LNCaP clone FGC (cell line): ENCODE data around the gene HLCS.
"Not testable (repeated sequence)": the region's sequence is repeated elsewhere in the genome, so short reads cannot be mapped to it uniquely, and the experiment has no call there.

Source experiments
- DNase-seq: peaks from one replicate; pipeline ENCODE4 v3.0.0-alpha.2; 2011; ENCODE audit warnings: low read depth
- H3K4me3 ChIP-seq: 2 replicates; pipeline ENCODE4 v1.5.1; 2011; ENCODE audit warnings: mild to moderate bottlenecking, low read depth, low read length, control low read depth
- CTCF ChIP-seq: IDR thresholded peaks from 2 replicates; pipeline ENCODE4 v1.5.1; 2012; ENCODE audit warnings: mild to moderate bottlenecking; ENCODE audit not compliant: control insufficient read depth, insufficient read depth; ENCODE audit errors: extremely low read depth

The HLCS gene

GRCh38 chr21:36960676-36961284, 5.7 kb downstream of the HLCS start:
- no peak for TF ChIP-seq CTCF
- no peak overlapping the region for H3K4me3 ChIP-seq
- DNase-seq = no peak

- DNase-seq = no peak
- no peak for TF ChIP-seq CTCF
- no peak overlapping the region for H3K4me3 ChIP-seq
These were observed 7.2 kb downstream of the HLCS start for GRCh38 chr21:36959020-36959835.

- H3K4me3 ChIP-seq = no peak overlapping the region
- no peak for TF ChIP-seq CTCF
- DNase-seq = no peak
These were observed 10.7 kb downstream of the HLCS start for GRCh38 chr21:36955783-36956182.

DNA sequence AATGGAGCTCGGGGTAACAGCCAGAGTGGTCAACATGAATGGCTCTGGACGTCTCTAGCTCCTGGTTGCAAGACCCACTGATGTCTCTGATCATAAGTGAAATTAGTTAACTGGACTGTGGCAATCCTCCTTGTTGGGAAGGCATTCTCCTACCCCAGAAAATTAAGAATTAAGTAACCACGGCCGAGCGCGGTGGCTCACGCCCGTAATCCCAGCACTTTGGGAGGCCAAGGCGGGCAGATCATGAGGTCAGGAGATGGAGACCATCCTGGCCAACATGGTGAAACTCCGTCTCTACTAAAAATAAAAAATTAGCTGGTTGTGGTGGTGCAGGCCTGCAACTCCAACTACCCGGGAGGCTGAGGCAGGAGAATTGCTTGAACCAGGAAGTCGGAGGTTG, 14.1 kb downstream of the HLCS start:
- not testable (repeated sequence) for DNase-seq, H3K4me3 ChIP-seq

DNA sequence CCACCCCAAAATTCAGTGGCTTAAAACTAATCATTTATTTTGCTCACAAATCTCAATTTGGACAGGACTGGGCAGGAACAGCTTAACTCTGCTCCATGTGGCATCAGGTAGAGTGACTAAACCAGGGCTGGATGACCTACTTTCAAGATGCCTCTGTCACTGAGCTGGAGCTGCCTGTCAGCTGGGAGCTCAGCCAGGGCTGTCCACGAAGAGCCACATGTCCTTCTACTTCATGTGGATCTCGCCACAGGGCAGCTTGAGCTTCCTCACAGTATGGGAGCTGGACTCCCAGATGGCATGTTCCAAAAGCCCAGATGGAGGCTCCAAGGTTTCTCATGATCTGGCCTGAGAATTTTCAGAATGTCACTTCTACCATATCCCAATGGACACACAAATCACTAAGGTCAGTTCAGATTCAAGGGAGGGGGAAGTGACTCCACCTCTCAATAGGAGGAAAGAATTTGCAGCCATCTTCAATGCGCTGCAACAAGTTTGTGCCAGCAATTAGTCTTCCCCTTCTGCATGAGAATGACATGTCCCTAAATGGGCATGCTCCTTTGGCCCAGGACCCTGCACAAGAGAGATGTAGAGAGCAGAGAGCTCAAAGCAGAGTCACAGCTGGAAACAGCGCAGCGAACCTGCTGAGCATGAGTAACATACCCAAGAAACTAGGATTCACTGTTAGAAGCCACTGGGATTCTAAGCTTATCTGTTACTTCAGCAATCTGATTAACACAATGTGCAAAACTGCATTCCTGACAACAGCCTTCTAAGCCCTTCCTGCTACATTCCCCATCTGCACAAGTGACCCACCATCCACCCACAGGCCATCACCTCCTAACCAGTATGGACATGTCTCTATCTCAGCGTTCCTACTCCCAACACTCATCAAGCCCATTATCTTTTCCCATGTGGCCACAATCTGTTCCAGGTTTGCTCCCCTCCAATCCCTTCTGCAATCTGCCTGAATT, 17.0 kb downstream of the HLCS start:
- H3K4me3 ChIP-seq = no peak overlapping the region
- TF ChIP-seq CTCF = no peak
- no peak for DNase-seq

GRCh38 chr21:36948686-36949085, 17.8 kb downstream of the HLCS start:
- no peak overlapping the region for H3K4me3 ChIP-seq
- no peak for DNase-seq
- TF ChIP-seq CTCF = no peak

DNA sequence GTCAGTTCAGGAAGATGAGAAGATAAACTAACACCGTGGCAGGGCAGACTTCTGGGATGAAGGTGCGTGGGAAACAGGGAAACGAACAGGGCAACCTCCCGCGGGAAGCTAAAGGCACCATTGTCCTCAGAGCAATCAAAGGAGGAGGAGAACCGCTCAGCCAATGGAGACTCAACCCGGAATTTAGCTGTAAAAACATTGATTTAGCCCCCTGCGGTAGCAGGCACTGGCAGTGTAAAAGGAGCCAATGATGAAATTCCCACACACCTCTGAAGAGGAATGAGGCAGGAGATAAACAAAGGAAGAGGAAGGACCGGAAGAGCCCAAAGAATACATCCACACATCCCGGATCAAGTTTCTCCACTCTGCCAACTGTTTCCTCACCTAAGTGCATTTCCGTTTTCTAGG, 19.5 kb downstream of the HLCS start:
- H3K4me3 ChIP-seq = no peak overlapping the region
- TF ChIP-seq CTCF = no peak
- no peak for DNase-seq
